HCT116 (cell line): ENCODE measurements around the gene SSRP1. TPM values are rescaled to one million over a fixed set of nuclear protein-coding genes. Genes with fewer than 3 reads are reported as not detected.

Experiments used
- ATAC-seq: fragments of 200-7000 bp; cut with Tn5 transposase; 2 replicates; pipeline ENCODE4 v1.9.1; 2020; ENCODE audit warnings: mild to moderate bottlenecking, moderate library complexity
- BruUV-seq: library from RNA; stranded (reverse); fragments of 400-500 nt; replicated peaks from 2 replicates; lab custom pipeline; 2021; lab: Mats Ljungman, UMichigan
- CTCF ChIA-PET: fragments of 300-600 bp; sonication (Branson Sonifier 250); formaldehyde crosslinking; loops from one replicate; lab custom pipeline; 2021; ENCODE audit warnings: antibody characterized with exemption; lab: Charles Lee
- POLR2A ChIA-PET: fragments of 300-600, 350-600 bp; sonication (Branson Sonifier 250); formaldehyde crosslinking; loops from one replicate; lab custom pipeline; 2021; ENCODE audit warnings: antibody characterized with exemption; lab: Charles Lee
- RAD21 ChIA-PET, 2 experiments: fragments of 300-600 bp; sonication (Branson Sonifier 250); formaldehyde crosslinking; loops; one replicate each; lab custom pipeline; 2023; ENCODE audit warnings: low total read pairs in 2 of 2; ENCODE audit not compliant: uncharacterized antibody in 2 of 2, unreplicated experiment in 2 of 2, low non-redundant PET in 1 of 2; lab: Charles Lee
- DNase-seq: peaks from one replicate; pipeline ENCODE4 v3.0.0-alpha.2; 2010; ENCODE audit warnings: low read depth, low spot score
- H2AFZ ChIP-seq: fragments of 200-600 bp; shearing (Covaris generic), sonication (generic); 2 replicates; pipeline ENCODE4 v1.6.1; 2017; ENCODE audit warnings: low read depth, mixed run types, mixed read lengths, antibody characterized with exemption, low read length; ENCODE audit not compliant: poor library complexity, severe bottlenecking
- H3K27ac ChIP-seq: 2 replicates; pipeline ENCODE4 v1.5.1; 2012; ENCODE audit warnings: low read depth, low read length
- H3K27me3 ChIP-seq: fragments of 200-600 bp; sonication (generic); 2 replicates; pipeline ENCODE4 v1.6.1; 2016; ENCODE audit warnings: mixed run types, low read length, mixed read lengths; ENCODE audit not compliant: insufficient read depth
- H3K36me3 ChIP-seq, 2 experiments: fragments of 200-500 bp in 1 of 2; fragments of 200-600 bp in 1 of 2; sonication (Bioruptor generic) in 1 of 2; sonication (generic) in 1 of 2; 2 replicates each; pipeline versions ENCODE4 v1.5.1 to v1.6.1; 2014 to 2016; ENCODE audit warnings: low read length in 2 of 2, inconsistent platforms in 1 of 2, mixed read lengths in 1 of 2, mixed run types in 1 of 2; ENCODE audit not compliant: insufficient read depth in 2 of 2, control insufficient read depth in 1 of 2
- H3K4me1 ChIP-seq, 2 experiments: fragments of 200-600 bp in 1 of 2; sonication (generic) in 1 of 2; 2 replicates each; pipeline versions ENCODE4 v1.5.1 to v1.6.1; 2012 to 2017; ENCODE audit warnings: low read length in 2 of 2, inconsistent platforms in 1 of 2, mild to moderate bottlenecking in 1 of 2, mixed read lengths in 1 of 2, mixed run types in 1 of 2, moderate library complexity in 1 of 2; ENCODE audit not compliant: insufficient read depth in 2 of 2, control insufficient read depth in 1 of 2
- H3K4me2 ChIP-seq: fragments of 200-600 bp; sonication (generic); 2 replicates; pipeline ENCODE4 v1.6.1; 2017; ENCODE audit warnings: mixed run types, low read length, mixed read lengths
- H3K4me3 ChIP-seq, 2 experiments: fragments of 200-600 bp in 1 of 2; sonication (generic) in 1 of 2; replicated peaks in 1 of 2; 2 replicates each; pipeline ENCODE4 v1.5.1; 2011 to 2016; ENCODE audit warnings: low read length in 2 of 2, control low read depth in 1 of 2, low read depth in 1 of 2, mild to moderate bottlenecking in 1 of 2, mixed read lengths in 1 of 2, mixed run types in 1 of 2
- H3K79me2 ChIP-seq: fragments of 200-600 bp; sonication (generic); 2 replicates; pipeline ENCODE4 v1.6.1; 2017; ENCODE audit warnings: mild to moderate bottlenecking, mixed run types, low read length, moderate library complexity, mixed read lengths; ENCODE audit not compliant: insufficient read depth
- H3K9ac ChIP-seq: fragments of 200-600 bp; sonication (generic); 2 replicates; pipeline ENCODE4 v1.6.1; 2016; ENCODE audit warnings: low read length, mixed read lengths
- H3K9me2 ChIP-seq: fragments of 200-600 bp; sonication (generic), shearing (Covaris generic); 2 replicates; pipeline ENCODE4 v1.6.1; 2017; ENCODE audit warnings: mixed run types, mild to moderate bottlenecking, moderate library complexity; ENCODE audit not compliant: insufficient read depth
- H3K9me3 ChIP-seq, 2 experiments: fragments of 200-500 bp in 1 of 2; fragments of 200-600 bp in 1 of 2; sonication (Bioruptor generic) in 1 of 2; sonication (generic) in 1 of 2; 2 replicates each; pipeline ENCODE4 v1.6.1; 2014 to 2017; ENCODE audit warnings: low read length in 2 of 2, mixed read lengths in 2 of 2, inconsistent platforms in 1 of 2, low read depth in 1 of 2, mild to moderate bottlenecking in 1 of 2, mixed run types in 1 of 2, moderate library complexity in 1 of 2; ENCODE audit not compliant: control insufficient read depth in 1 of 2, insufficient read depth in 1 of 2
- H4K20me1 ChIP-seq: fragments of 200-600 bp; sonication (generic), shearing (Covaris generic); 2 replicates; pipeline ENCODE4 v1.6.1; 2017; ENCODE audit warnings: mixed run types, mild to moderate bottlenecking, moderate library complexity; ENCODE audit not compliant: insufficient read depth
- ELF1 ChIP-seq: IDR thresholded peaks from 2 replicates; pipeline ENCODE4 v1.6.1; 2012; ENCODE audit warnings: low read depth, borderline replicate concordance
- JUND ChIP-seq: IDR thresholded peaks from 2 replicates; pipeline ENCODE4 v1.6.1; 2012
- POLR2A ChIP-seq: IDR thresholded peaks from 2 replicates; pipeline ENCODE4 v1.7.0; 2011; ENCODE audit warnings: borderline replicate concordance; ENCODE audit not compliant: insufficient read depth, insufficient read length; ENCODE audit errors: extremely low read depth
- POLR2AphosphoS5 ChIP-seq: IDR thresholded peaks from 2 replicates; pipeline ENCODE4 v1.6.1; 2011; ENCODE audit warnings: mild to moderate bottlenecking, low read depth, low read length, moderate library complexity
- RAD21 ChIP-seq: IDR thresholded peaks from 2 replicates; pipeline ENCODE4 v1.6.1; 2012; ENCODE audit warnings: low read depth, mild to moderate bottlenecking
- SIN3A ChIP-seq: IDR thresholded peaks from 2 replicates; pipeline ENCODE4 v1.6.1; 2012; ENCODE audit warnings: low read depth
- SP1 ChIP-seq: IDR thresholded peaks from 2 replicates; pipeline ENCODE4 v1.6.1; 2012; ENCODE audit warnings: low read depth
- ZNF274 ChIP-seq: fragments of 200-500 bp; sonication (Bioruptor generic); IDR thresholded peaks from 2 replicates; pipeline ENCODE4 v1.6.1; 2014; ENCODE audit warnings: mild to moderate bottlenecking, low read depth, low read length, inconsistent platforms
- intact Hi-C: fragments of 100-400 bp; cut with micrococcal nuclease; formaldehyde crosslinking; loops from 2 replicates; pipeline ENCODE4 v1.10.0; 2022
- total RNA-seq: library from RNA; stranded (reverse); gene quantifications from one replicate; pipeline ENCODE4 v1.2.1, GENCODE V29; 2021; ENCODE audit not compliant: unreplicated experiment
- TF ChIP-seq, protein P1 (sequence below): IDR thresholded peaks from 2 replicates; pipeline ENCODE4 v1.6.1; 2011; ENCODE audit warnings: mild to moderate bottlenecking, low read length, moderate library complexity; ENCODE audit not compliant: insufficient replicate concordance; ENCODE audit errors: extremely low read depth
- TF ChIP-seq, protein P2 (sequence below): IDR thresholded peaks from 2 replicates; pipeline ENCODE4 v1.6.1; 2012

The SSRP1 gene
- total RNA-seq, 1 experiment from 2014 or later = 260 TPM

DNA sequence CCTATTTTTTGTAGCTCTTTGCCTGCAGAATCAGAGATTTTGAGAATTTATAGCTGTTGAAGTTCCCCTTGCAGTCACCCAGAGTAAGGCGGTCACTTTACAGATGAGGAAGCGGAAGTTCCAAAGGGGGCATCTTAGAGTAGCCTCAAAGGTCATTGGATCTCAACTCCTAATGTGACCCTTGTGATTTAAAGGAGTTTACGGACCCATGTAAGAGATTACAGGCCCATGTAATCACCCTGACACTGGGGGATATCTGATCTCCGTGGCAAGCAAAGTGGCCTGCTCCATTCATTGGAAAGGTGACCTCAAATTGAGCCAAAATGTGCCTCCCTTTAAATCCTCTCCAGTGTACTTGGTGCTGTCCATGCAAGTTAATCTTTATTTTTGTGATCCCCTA is 18.2 kb upstream of the SSRP1 start:
- no peak for DNase-seq

DNA sequence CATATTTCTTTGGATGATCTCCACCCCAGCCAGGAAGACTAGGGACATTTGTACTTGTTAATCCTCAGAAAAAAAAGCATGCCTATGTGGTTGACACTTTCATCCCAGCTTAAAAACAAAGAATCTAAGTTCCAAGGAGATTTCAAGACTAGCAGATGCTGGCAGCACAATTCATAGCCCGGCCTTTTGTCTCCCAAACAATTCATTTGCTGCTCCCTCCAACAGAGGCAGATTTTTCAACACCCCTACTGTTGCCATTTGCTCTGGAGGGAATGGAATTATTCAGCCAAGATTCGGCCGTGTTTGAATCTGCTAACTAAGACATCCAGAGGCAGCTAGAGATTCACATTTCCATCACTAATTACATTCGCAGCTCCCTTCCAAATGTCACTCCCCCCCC is 17.8 kb upstream of the SSRP1 start:
- Histone ChIP-seq H2AFZ (no peak overlapping the region), H3K9ac (no peak overlapping the region), H3K9me2 (no peaks in the 10 kb centered on the region), H4K20me1 (no peaks in the 10 kb centered on the region), H3K4me3 (no peak overlapping the region), H3K27me3 (no peaks in the 10 kb centered on the region), H3K4me2 (no peak overlapping the region), H3K79me2 (no peaks in the 10 kb centered on the region), H3K27ac (no peak overlapping the region), H3K9me3 (no peaks in the 10 kb centered on the region), H3K36me3 (no peaks in the 10 kb centered on the region), H3K4me1 (peaks cover 3 to 8% of the 10 kb centered on the region in 2 experiments; a peak in 3 of 4 replicates)
- no TSS peak for BruUV-seq
- intact Hi-C loops = no loop called here
- ChIA-PET CTCF (interaction anchor here (0.5 kb wide), 1 partner anchor 27 kb away, joined by 3 read pairs; no protein-coding TSS in a partner anchor), RAD21 (no interaction called here), POLR2A (no interaction called here)
- DNase-seq (no peak), ATAC-seq (no peak)
- no peak for TF ChIP-seq ZNF274
- TF ChIP-seq SP1 = no peak
- no peak for TF ChIP-seq RAD21
- TF ChIP-seq, protein P1, sequence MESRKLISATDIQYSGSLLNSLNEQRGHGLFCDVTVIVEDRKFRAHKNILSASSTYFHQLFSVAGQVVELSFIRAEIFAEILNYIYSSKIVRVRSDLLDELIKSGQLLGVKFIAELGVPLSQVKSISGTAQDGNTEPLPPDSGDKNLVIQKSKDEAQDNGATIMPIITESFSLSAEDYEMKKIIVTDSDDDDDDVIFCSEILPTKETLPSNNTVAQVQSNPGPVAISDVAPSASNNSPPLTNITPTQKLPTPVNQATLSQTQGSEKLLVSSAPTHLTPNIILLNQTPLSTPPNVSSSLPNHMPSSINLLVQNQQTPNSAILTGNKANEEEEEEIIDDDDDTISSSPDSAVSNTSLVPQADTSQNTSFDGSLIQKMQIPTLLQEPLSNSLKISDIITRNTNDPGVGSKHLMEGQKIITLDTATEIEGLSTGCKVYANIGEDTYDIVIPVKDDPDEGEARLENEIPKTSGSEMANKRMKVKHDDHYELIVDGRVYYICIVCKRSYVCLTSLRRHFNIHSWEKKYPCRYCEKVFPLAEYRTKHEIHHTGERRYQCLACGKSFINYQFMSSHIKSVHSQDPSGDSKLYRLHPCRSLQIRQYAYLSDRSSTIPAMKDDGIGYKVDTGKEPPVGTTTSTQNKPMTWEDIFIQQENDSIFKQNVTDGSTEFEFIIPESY = no peak
- no peak for TF ChIP-seq POLR2AphosphoS5
- no peak for TF ChIP-seq ELF1
- no peak for TF ChIP-seq POLR2A
- TF ChIP-seq, protein P2, sequence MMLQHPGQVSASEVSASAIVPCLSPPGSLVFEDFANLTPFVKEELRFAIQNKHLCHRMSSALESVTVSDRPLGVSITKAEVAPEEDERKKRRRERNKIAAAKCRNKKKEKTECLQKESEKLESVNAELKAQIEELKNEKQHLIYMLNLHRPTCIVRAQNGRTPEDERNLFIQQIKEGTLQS = no peak
- TF ChIP-seq SIN3A = no peak
- no peak for TF ChIP-seq JUND

More for the DNA sequence above, 18.2 kb upstream of the SSRP1 start:
- no peak overlapping the region for H3K4me2 ChIP-seq
- H3K36me3 ChIP-seq = no peaks in the 10 kb centered on the region
- no peak overlapping the region for H2AFZ ChIP-seq
- intact Hi-C loops = no loop called here
- no peaks in the 10 kb centered on the region for H3K9me2 ChIP-seq
- POLR2A ChIA-PET = no interaction called here
- CTCF ChIA-PET = interaction anchor here (0.5 kb wide), 1 partner anchor 26 kb away, joined by 3 read pairs; no protein-coding TSS in a partner anchor
- H3K9ac ChIP-seq = no peak overlapping the region
- no peaks in the 10 kb centered on the region for H3K9me3 ChIP-seq
- no peak overlapping the region for H3K27ac ChIP-seq
- peaks cover 3 to 8% of the 10 kb centered on the region in 2 experiments; a peak in 3 of 4 replicates for H3K4me1 ChIP-seq
- H3K4me3 ChIP-seq = no peak overlapping the region
- no peaks in the 10 kb centered on the region for H3K79me2 ChIP-seq
- no peak for ATAC-seq
- no peaks in the 10 kb centered on the region for H4K20me1 ChIP-seq
- no peaks in the 10 kb centered on the region for H3K27me3 ChIP-seq
- no TSS peak for BruUV-seq
- TF ChIP-seq, protein P1 = no peak
- RAD21 ChIA-PET = no interaction called here
